GM12878 (cell line): ENCODE results near the gene PCSK5. TPM values are rescaled to one million over a fixed set of nuclear protein-coding genes. Genes with fewer than 3 reads are reported as not detected.

Experiments
- ATAC-seq: fragments of 200-7000 bp; cut with Tn5 transposase; 3 replicates; pipeline ENCODE4 v1.9.1; 2020; ENCODE audit warnings: mild to moderate bottlenecking, moderate library complexity
- BruUV-seq: library from RNA; stranded (reverse); fragments of 400-500 nt; replicated peaks from 2 replicates; lab custom pipeline; 2021; lab: Mats Ljungman, UMichigan
- CTCF ChIA-PET: fragments of 300-600 bp; sonication (Branson Sonifier 250); formaldehyde crosslinking; extraction: SDS; loops from one replicate; lab custom pipeline; 2021; ENCODE audit warnings: inconsistent platforms; lab: Yijun Ruan, JAX
- POLR2A ChIA-PET: fragments of 350-600 bp; formaldehyde crosslinking; extraction: SDS; loops from one replicate; lab custom pipeline; 2021; ENCODE audit warnings: inconsistent platforms; lab: Charles Lee
- RAD21 ChIA-PET: fragments of 300-600 bp; sonication (Branson Sonifier 250); formaldehyde crosslinking; loops from one replicate; lab custom pipeline; 2023; ENCODE audit warnings: antibody characterized with exemption; ENCODE audit not compliant: unreplicated experiment; lab: Charles Lee
- SMC1A ChIA-PET: fragments of 300-600 bp; sonication (Branson Sonifier 250); formaldehyde crosslinking; loops from one replicate; lab custom pipeline; 2023; ENCODE audit not compliant: unreplicated experiment, uncharacterized antibody; lab: Charles Lee
- DNase-seq: peaks from one replicate; pipeline ENCODE4 v3.0.0-alpha.2; 2011; ENCODE audit warnings: low read depth, low spot score
- FAIRE-seq: peaks from 3 replicates; lab custom pipeline; 2011; peaks lifted over from hg19 to GRCh38; lab: Jason Lieb, UNC
- H2AFZ ChIP-seq: 2 replicates; pipeline ENCODE4 v1.6.0; 2011; ENCODE audit warnings: low read depth, low read length, control low read depth; ENCODE audit not compliant: control insufficient read depth
- H3K27ac ChIP-seq: 2 replicates; pipeline ENCODE4 v1.5.1; 2011; ENCODE audit warnings: control low read depth; ENCODE audit not compliant: control insufficient read depth, insufficient read depth
- H3K27me3 ChIP-seq, 2 experiments: replicated peaks in 1 of 2; 2 replicates each; pipeline versions ENCODE4 v1.6.0 to v1.6.1; 2011; ENCODE audit warnings: low read length in 1 of 2; ENCODE audit not compliant: control insufficient read depth in 2 of 2, insufficient read depth in 2 of 2
- H3K36me3 ChIP-seq, 2 experiments: 2 replicates each; pipeline ENCODE4 v1.5.1; 2011; ENCODE audit warnings: low read length in 1 of 2; ENCODE audit not compliant: control insufficient read depth in 2 of 2, insufficient read depth in 2 of 2
- H3K4me1 ChIP-seq: 2 replicates; pipeline ENCODE4 v1.6.1; 2011; ENCODE audit warnings: mild to moderate bottlenecking, low read length, moderate library complexity, mixed read lengths; ENCODE audit not compliant: control insufficient read depth, insufficient read depth
- H3K4me2 ChIP-seq: 2 replicates; pipeline ENCODE4 v1.6.0; 2011; ENCODE audit warnings: control low read depth; ENCODE audit not compliant: control insufficient read depth, insufficient read depth
- H3K4me3 ChIP-seq: fragments of 200-600 bp; sonication (generic); 2 replicates; pipeline ENCODE4 v1.5.1; 2016
- H3K79me2 ChIP-seq: 2 replicates; pipeline ENCODE4 v1.6.0; 2011; ENCODE audit warnings: low read length; ENCODE audit not compliant: control insufficient read depth, insufficient read depth
- H3K9ac ChIP-seq: 2 replicates; pipeline ENCODE4 v1.8.0; 2011; ENCODE audit warnings: low read length, control low read depth, mixed read lengths; ENCODE audit not compliant: control insufficient read depth, insufficient read depth
- H3K9me3 ChIP-seq: replicated peaks from 3 replicates; pipeline ENCODE4 v1.5.1; 2011; ENCODE audit warnings: mild to moderate bottlenecking, low read length; ENCODE audit not compliant: control insufficient read depth, insufficient read depth
- H4K20me1 ChIP-seq: 2 replicates; pipeline ENCODE4 v1.6.0; 2011; ENCODE audit not compliant: control insufficient read depth, insufficient read depth
- ASH2L ChIP-seq: fragments of 300-600, 200-600 bp; sonication (generic); IDR thresholded peaks from 2 replicates; pipeline ENCODE4 v1.6.1; 2017; ENCODE audit warnings: low read depth, mild to moderate bottlenecking, borderline replicate concordance
- ATF7 ChIP-seq: fragments of 450-650 bp; IDR thresholded peaks from 2 replicates; pipeline ENCODE4 v1.6.1; 2016; ENCODE audit warnings: low read depth, mild to moderate bottlenecking
- CBX5 ChIP-seq: sonication (generic); IDR thresholded peaks from 2 replicates; pipeline ENCODE4 v1.6.1; 2016; ENCODE audit warnings: low read depth, moderate library complexity, mild to moderate bottlenecking, inconsistent platforms
- CHD4 ChIP-seq: fragments of 200-600 bp; sonication (generic); IDR thresholded peaks from 2 replicates; pipeline ENCODE4 v1.6.1; 2016; ENCODE audit warnings: mild to moderate bottlenecking
- DPF2 ChIP-seq: fragments of 450-650 bp; IDR thresholded peaks from 2 replicates; pipeline ENCODE4 v1.6.1; 2017; ENCODE audit warnings: mild to moderate bottlenecking
- MXI1 ChIP-seq: fragments of 150-350 bp; IDR thresholded peaks from 2 replicates; pipeline ENCODE4 v1.6.1; 2011; ENCODE audit warnings: low read depth, mild to moderate bottlenecking, inconsistent platforms, low read length, improper control_type of control experiment
- NFIC ChIP-seq: IDR thresholded peaks from 2 replicates; pipeline ENCODE4 v1.6.1; 2012; ENCODE audit warnings: low read depth, mild to moderate bottlenecking, inconsistent platforms, low read length, moderate library complexity
- NFXL1 ChIP-seq: fragments of 450-650 bp; IDR thresholded peaks from 2 replicates; pipeline ENCODE4 v1.6.1; 2017; ENCODE audit warnings: antibody characterized with exemption, mild to moderate bottlenecking, borderline replicate concordance
- SIN3A ChIP-seq: IDR thresholded peaks from 2 replicates; pipeline ENCODE4 v1.6.1; 2012; ENCODE audit warnings: low read depth, low read length, improper control_type of control experiment
- SMC3 ChIP-seq: IDR thresholded peaks from 2 replicates; pipeline ENCODE4 v1.6.1; 2011; ENCODE audit warnings: low read length, improper control_type of control experiment, borderline replicate concordance
- SREBF1 ChIP-seq: IDR thresholded peaks from 2 replicates; pipeline ENCODE4 v1.6.1; 2012; ENCODE audit warnings: mild to moderate bottlenecking, low read length
- SREBF2 ChIP-seq: IDR thresholded peaks from 2 replicates; pipeline ENCODE4 v1.6.1; 2012; ENCODE audit warnings: mild to moderate bottlenecking, low read length
- STAT1 ChIP-seq: fragments of 450-650 bp; conservative IDR thresholded peaks from 2 replicates; pipeline ENCODE4 v1.6.1; 2014; ENCODE audit warnings: antibody characterized with exemption, mild to moderate bottlenecking
- WRNIP1 ChIP-seq: IDR thresholded peaks from 2 replicates; pipeline ENCODE4 v1.6.1; 2011; ENCODE audit warnings: low read depth, low read length, improper control_type of control experiment, borderline replicate concordance
- ZNF217 ChIP-seq: fragments of 450-650 bp; IDR thresholded peaks from 2 replicates; pipeline ENCODE4 v1.6.1; 2017; ENCODE audit warnings: antibody characterized with exemption, mild to moderate bottlenecking
- WGBS: methylation state at CpG from one replicate; pipeline ENCODE4 v1.1.6; 2016; ENCODE audit warnings: low lambda C conversion rate; ENCODE audit not compliant: insufficient replicate concordance, insufficient coverage; ENCODE audit errors: missing lambda C conversion rate; 5-methylcytosine and 5-hydroxymethylcytosine counted together
- in situ Hi-C: fragments of 300-500 bp; cut with MboI; formaldehyde crosslinking; loops from 9 replicates; pipeline ENCODE4 v1.14.3; 2018; ENCODE audit warnings: mixed read lengths
- intact Hi-C: fragments of 100-400 bp; cut with micrococcal nuclease; formaldehyde crosslinking; loops from one replicate; pipeline ENCODE4 v1.14.2; 2022; ENCODE audit not compliant: unreplicated experiment
- polyA plus RNA-seq, 11 experiments: library from polyadenylated mRNA; depleted of rRNA in 4 of 11; unstranded in 6 of 11; stranded (reverse) in 5 of 11; fragments of >200 nt; fragmentation: Nextera tagmentation in 4 of 11; fragmentation: Illumina TruSeq in 1 of 11; extraction: Ambion mirVana in 4 of 11; extraction: Trizol in 1 of 11; gene quantifications; 1 replicate in 1 of 11; 2 replicates in 10 of 11; pipeline versions ENCODE4 v1.2.1 to v1.2.3, GENCODE V29; 2011 to 2016; ENCODE audit warnings: inconsistent platforms in 2 of 11, missing spikeins in 2 of 11, low read depth in 1 of 11
- total RNA-seq, 4 experiments: library from RNA; depleted of rRNA in 3 of 4; stranded (reverse); fragments of >200 nt in 3 of 4; fragmentation: Illumina TruSeq in 1 of 4; extraction: Trizol in 1 of 4; gene quantifications; 2 replicates each; pipeline versions ENCODE4 v1.2.1 to v1.2.3, GENCODE V29; 2013 to 2021
- TF ChIP-seq, protein P1 (sequence below): fragments of 450-650 bp; IDR thresholded peaks from 2 replicates; pipeline ENCODE4 v1.6.1; 2017; ENCODE audit warnings: low read depth, mild to moderate bottlenecking, moderate library complexity
- TF ChIP-seq, protein P2 (sequence below): IDR thresholded peaks from 2 replicates; pipeline ENCODE4 v1.6.1; 2012; ENCODE audit warnings: low read depth, low read length, improper control_type of control experiment

The PCSK5 gene
- total and polyA plus RNA-seq, 10 of the 15 experiments (the other 5 are each of a cell fraction or from before 2014, with no cell fraction given) = 0.01 to 0.13 (median 0.04) TPM; not detected in 3

- Histone ChIP-seq H3K36me3 (no peaks in the 10 kb centered on the region), H3K27ac (no peak overlapping the region), H4K20me1 (no peaks in the 10 kb centered on the region), H3K4me1 (no peaks in the 10 kb centered on the region), H3K27me3 (no peaks in the 10 kb centered on the region; a peak in 1 of 4 replicates), H3K79me2 (no peaks in the 10 kb centered on the region)
- BruUV-seq = no TSS peak
- ATAC-seq (no peak), FAIRE-seq (no peak)
- ChIA-PET CTCF (no interaction called here), POLR2A (no interaction called here), RAD21 (no interaction called here)
- WGBS = 0% methylated on average over 1 of the region's 1 CpG
- intact Hi-C loops = no loop called here
- TF ChIP-seq ATF7 = no peak
- TF ChIP-seq SREBF1 = no peak
- no peak for TF ChIP-seq SIN3A
- no peak for TF ChIP-seq ZNF217
- no peak for TF ChIP-seq ASH2L
- TF ChIP-seq NFXL1 = no peak
- TF ChIP-seq WRNIP1 = no peak
- TF ChIP-seq, protein P1, sequence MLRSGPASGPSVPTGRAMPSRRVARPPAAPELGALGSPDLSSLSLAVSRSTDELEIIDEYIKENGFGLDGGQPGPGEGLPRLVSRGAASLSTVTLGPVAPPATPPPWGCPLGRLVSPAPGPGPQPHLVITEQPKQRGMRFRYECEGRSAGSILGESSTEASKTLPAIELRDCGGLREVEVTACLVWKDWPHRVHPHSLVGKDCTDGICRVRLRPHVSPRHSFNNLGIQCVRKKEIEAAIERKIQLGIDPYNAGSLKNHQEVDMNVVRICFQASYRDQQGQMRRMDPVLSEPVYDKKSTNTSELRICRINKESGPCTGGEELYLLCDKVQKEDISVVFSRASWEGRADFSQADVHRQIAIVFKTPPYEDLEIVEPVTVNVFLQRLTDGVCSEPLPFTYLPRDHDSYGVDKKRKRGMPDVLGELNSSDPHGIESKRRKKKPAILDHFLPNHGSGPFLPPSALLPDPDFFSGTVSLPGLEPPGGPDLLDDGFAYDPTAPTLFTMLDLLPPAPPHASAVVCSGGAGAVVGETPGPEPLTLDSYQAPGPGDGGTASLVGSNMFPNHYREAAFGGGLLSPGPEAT = no peak
- no peak for TF ChIP-seq CHD4
- no peak for TF ChIP-seq DPF2
- no peak for TF ChIP-seq MXI1
- TF ChIP-seq, protein P2, sequence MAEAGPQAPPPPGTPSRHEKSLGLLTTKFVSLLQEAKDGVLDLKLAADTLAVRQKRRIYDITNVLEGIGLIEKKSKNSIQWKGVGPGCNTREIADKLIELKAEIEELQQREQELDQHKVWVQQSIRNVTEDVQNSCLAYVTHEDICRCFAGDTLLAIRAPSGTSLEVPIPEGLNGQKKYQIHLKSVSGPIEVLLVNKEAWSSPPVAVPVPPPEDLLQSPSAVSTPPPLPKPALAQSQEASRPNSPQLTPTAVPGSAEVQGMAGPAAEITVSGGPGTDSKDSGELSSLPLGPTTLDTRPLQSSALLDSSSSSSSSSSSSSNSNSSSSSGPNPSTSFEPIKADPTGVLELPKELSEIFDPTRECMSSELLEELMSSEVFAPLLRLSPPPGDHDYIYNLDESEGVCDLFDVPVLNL = no peak
- no peak for TF ChIP-seq STAT1
- TF ChIP-seq NFIC = no peak
- TF ChIP-seq CBX5 = no peak
- no peak for TF ChIP-seq SREBF2
- no peak for TF ChIP-seq SMC3
- TF ChIP-seq, all 136 proteins: peak for 0
- in situ Hi-C loops = no loop called here
- no peak overlapping the region for H3K4me3 ChIP-seq
- SMC1A ChIA-PET = no interaction called here
- H3K9me3 ChIP-seq = no peaks in the 10 kb centered on the region
- no peak overlapping the region for H3K9ac ChIP-seq
- H2AFZ ChIP-seq = no peak overlapping the region
- no peak for DNase-seq
- no peak overlapping the region for H3K4me2 ChIP-seq
Measured at GRCh38 chr9:75870450-75870849, 20.0 kb upstream of the PCSK5 start.
